ENCODE measurements around the gene CCT7.

The CCT7 gene

GRCh38 chr2:73294239-73294638 lies 60.1 kb downstream of the CCT7 start:
- POLR2A ChIA-PET = no interaction called here
- H3K4me3 ChIP-seq (ENCODE audit: low read depth, low read length) = no peak overlapping the region
- DNase-seq (ENCODE audit: low read depth, low spot score) = no peak
- CTCF ChIA-PET = no interaction called here
- TF ChIP-seq CTCF (IDR thresholded peaks at IDR 0.05; ENCODE audit: insufficient read depth, low read length, missing control alignments) = no peak

DNA sequence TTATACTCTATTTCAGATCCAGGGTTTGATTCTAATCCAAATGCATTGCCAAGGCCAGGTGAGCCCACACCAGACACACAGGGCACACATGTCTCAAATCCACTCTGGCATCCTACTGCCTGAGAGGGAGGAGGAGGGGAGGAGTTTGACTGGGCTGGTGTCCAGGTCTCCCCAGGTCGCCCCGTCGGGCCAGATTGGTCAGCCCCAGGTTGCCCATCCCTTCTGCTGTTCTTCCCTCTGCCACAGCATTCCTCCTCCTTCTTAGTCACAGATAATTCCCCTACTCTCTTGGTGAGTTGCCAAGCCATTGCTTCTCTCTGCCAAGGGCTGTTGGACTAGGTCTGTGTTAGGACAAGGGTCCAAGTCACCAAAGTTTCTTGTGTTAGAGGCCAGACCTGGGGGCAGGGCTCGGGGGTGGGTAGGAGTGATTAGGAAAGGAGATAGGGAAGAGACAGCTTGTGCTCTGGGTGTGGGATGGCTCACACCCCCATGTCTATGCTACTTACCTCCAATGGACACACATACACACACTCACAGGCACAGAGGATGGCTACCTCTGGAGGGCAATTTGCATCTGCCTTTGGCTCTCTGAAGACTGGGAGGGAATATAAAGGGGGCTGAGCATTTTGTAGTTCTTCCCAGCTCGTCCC lies 61.8 kb downstream of the CCT7 start:
- ChIA-PET CTCF (no interaction called here), POLR2A (no interaction called here)
- no peak overlapping the region for H3K4me3 ChIP-seq (ENCODE audit: low read depth, low read length)
- DNase-seq (ENCODE audit: low read depth, low spot score) = no peak
- no peak for TF ChIP-seq CTCF (IDR thresholded peaks at IDR 0.05; ENCODE audit: insufficient read depth, low read length, missing control alignments)

DNA sequence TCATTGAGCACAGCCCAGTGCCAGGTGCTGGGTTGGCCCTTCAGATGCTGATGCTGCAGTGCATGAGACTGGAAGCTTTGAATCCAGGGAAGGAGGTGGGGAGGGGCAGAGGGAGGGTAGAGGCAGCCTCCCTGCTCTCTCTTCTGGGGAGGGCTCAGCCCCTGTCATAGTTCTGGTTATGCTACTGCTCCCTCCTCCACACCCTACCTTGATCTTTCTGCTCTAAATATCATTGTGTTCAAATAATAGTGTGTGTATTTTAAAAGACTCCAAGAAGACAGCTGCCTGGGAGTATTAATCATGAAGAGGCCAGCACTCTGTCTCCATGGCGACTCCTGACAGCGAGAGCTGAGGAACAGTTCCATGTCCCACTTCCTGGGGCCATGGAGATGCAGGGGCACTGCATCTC lies 63.0 kb downstream of the CCT7 start:
- ChIA-PET CTCF (no interaction called here), POLR2A (no interaction called here)
- H3K4me3 ChIP-seq (ENCODE audit: low read depth, low read length) = no peak overlapping the region
- no peak for DNase-seq (ENCODE audit: low read depth, low spot score)
- TF ChIP-seq CTCF (IDR thresholded peaks at IDR 0.05; ENCODE audit: insufficient read depth, low read length, missing control alignments) = no peak

DNA sequence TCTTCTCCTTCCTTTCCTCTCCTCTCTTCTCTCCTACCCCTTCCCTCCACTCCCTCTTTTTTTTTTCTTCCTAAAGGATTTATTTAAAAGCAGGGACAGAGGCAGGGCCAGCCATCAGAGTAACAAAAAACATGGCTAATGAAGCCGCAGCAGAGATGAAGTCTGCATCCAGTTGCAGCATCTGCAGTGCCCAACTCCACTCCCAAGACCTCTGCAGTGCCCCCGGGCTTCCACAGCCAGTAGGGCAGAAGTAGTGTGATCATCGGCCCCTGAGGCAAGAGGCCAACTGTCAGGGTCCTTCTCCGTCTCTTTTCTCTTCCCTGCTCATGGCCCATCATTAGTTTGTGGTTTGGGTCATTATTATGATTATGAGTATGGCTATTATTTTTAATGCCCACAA lies 63.5 kb downstream of the CCT7 start:
- ChIA-PET CTCF (no interaction called here), POLR2A (no interaction called here)
- no peak for DNase-seq (ENCODE audit: low read depth, low spot score)
- TF ChIP-seq CTCF (IDR thresholded peaks at IDR 0.05; ENCODE audit: insufficient read depth, low read length, missing control alignments) = no peak
- H3K4me3 ChIP-seq (ENCODE audit: low read depth, low read length) = no peak overlapping the region

GRCh38 chr2:73300926-73301325 lies 66.8 kb downstream of the CCT7 start:
- ChIA-PET CTCF (interaction anchor here (1.8 kb wide), 1 partner anchor 10 kb away, joined by 7 read pairs; no protein-coding TSS in a partner anchor), POLR2A (no interaction called here)
- DNase-seq (ENCODE audit: low read depth, low spot score) = no peak
- no peak for TF ChIP-seq CTCF (IDR thresholded peaks at IDR 0.05; ENCODE audit: insufficient read depth, low read length, missing control alignments)
- H3K4me3 ChIP-seq (ENCODE audit: low read depth, low read length) = no peak overlapping the region

- no peak overlapping the region for H3K4me3 ChIP-seq (ENCODE audit: low read depth, low read length)
- no peak for TF ChIP-seq CTCF (IDR thresholded peaks at IDR 0.05; ENCODE audit: insufficient read depth, low read length, missing control alignments)
- ChIA-PET POLR2A (no interaction called here), CTCF (no interaction called here)
- no peak for DNase-seq (ENCODE audit: low read depth, low spot score)
Measured at GRCh38 chr2:73301636-73302035, 67.5 kb downstream of the CCT7 start.
